ENCODE measurements around the gene VARS2.
"Not testable (repeated sequence)": the region's sequence is repeated elsewhere in the genome, so short reads cannot be mapped to it uniquely, and the experiment has no call there.

Gene VARS2

DNA sequence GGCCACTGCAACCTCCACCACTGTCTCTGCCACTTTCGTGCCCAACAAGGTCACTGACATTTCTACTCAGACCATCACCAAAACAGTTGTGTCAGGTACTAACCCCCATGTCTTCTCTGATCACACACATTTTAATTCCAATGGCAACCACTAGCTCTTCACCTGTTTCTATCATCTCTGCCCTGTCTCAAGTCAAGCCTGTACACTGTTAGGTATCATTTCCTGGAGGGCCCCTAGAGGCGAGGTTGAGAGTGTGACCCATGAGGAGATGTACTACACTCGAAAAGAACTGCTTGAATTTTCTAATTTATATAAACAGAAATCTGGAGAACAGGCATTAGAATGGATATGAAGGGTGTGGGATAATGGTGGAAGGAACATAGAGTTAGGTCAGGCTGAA is 52.1 kb downstream of the VARS2 start:
- no peak for DNase-seq

DNA sequence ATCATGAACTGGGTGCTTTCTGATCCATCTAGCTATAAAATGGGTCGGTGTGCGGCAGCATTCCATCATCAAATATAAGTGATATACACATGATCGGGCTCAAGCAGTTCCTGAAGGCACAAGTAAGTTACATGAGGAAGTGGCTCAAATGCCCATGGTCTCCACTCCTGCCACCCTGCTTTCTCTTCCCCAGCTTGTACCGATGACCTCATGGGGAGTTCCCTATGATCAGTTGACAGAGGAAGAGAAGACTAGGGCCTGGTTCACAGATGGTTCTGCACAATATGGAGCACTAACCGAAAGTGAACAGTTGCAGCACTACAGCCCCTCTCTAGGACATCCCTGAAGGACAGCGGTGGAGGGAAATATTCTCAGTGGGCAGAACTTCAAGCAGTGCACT is 55.1 kb downstream of the VARS2 start:
- not testable (repeated sequence) for DNase-seq

DNA sequence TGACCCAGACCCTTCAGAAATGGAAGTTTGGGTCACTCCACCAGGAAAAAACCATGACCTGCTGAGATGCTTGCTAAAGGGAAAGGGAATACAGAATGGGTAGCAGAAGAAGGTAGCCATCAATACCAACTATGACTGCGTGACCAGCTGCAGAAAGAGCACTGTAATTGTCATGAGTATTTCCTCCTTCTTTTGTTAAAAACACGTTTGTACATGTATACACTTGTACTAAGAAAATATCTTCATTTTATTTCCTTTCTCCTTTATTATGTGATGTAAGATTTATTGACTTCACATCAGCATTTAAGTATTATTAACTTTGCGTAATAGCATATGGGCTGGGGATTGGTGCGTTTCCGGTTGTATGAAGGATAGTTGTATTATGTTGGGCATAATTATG is 56.9 kb downstream of the VARS2 start:
- DNase-seq: no peak

DNA sequence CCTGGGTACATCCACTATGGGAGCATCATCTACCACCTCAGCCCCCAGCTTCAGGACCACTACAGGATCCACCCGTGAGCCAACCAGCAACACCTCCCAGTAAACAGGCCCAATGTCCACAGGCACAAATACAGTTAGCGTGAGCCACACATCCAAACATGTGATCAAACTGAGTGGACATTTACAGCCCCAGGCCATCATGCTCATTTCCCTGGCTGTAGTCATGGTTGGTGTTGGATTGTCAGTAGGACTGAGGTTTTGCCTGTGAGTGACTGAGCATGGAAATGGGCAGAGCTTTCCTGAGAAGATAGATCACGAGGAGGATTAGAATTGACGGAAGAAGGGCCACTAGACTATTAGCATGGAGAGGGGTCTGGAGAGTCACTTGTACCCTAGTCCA is 58.8 kb downstream of the VARS2 start:
- DNase-seq: no peak

DNA sequence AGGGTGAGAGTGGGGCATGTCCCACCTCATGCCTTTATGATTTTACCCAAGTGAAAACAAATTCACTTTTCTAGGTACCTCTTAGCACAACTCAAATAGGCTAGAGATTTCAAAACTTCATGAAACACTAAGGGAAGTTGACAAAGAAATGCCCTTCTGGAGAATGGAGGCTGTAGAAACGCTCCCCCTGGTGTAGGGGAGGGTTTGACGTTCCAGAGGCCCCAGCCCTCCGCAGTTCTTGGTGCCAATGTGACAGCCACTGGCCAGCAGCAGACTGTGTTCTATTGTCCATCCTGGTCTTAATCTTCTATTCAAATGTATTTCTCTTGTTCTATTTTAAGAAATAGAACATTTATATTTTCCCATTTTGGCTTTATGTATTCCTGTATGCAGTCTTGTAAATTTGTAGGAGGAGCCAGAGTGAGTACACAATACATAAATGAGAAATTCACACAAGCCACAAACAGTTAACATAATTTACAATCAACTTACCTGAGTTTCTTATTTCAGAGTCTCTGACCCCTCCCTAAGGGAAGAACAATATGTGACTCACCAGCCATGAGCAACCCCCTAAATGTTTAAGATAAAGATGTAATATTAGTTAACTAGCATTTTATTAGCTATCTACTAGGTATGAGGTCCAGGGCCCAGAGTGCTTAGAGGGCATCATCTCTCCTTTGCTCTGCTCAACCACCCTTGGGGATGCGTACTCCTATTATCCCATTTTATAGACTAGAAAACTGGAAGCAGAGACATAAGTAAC is 60.6 kb downstream of the VARS2 start:
- no peak for DNase-seq
